ENCODE data around the gene KCNA2. TPM values are rescaled to one million over a fixed set of nuclear protein-coding genes. Genes with fewer than 3 reads are reported as not detected.

KCNA2 gene
- total RNA-seq = 0.16 TPM in 1 of 2 replicates, not detected in the other

GRCh38 chr1:110605901-110606656, at the start of gene KCNA2:
TSS of gene KCNA2 (minus strand) at chr1:110606358. CDS start at chr1:110604782, 1,576 bp downstream.

Other genes with a start within 250 kb of the KCNA2 start
- 10.4 and 17.7 TPM in 2 replicates for gene SLC16A4, start 215.3 kb downstream of the KCNA2 start, total RNA-seq
- gene LAMTOR5, start 198.7 kb downstream of the KCNA2 start, total RNA-seq = 139 and 153 TPM in 2 replicates
- gene PROK1, start 155.2 kb downstream of the KCNA2 start, total RNA-seq = not detected in 2 replicates
- not detected in 2 replicates for gene KCNA10, start 87.2 kb downstream of the KCNA2 start, total RNA-seq
- not detected in 2 replicates for gene KCNA3, start 68.6 kb upstream of the KCNA2 start, total RNA-seq